GM18499 (cell line): ENCODE data around the gene MDK.

ENCODE experiments used
- ATAC-seq: cut with Tn5 transposase; IDR thresholded peaks from one replicate; pipeline ENCODE4 v1.9.1; 2021; ENCODE audit warnings: moderate number of reproducible peaks; ENCODE audit not compliant: insufficient read depth, unreplicated experiment

Gene MDK

DNA sequence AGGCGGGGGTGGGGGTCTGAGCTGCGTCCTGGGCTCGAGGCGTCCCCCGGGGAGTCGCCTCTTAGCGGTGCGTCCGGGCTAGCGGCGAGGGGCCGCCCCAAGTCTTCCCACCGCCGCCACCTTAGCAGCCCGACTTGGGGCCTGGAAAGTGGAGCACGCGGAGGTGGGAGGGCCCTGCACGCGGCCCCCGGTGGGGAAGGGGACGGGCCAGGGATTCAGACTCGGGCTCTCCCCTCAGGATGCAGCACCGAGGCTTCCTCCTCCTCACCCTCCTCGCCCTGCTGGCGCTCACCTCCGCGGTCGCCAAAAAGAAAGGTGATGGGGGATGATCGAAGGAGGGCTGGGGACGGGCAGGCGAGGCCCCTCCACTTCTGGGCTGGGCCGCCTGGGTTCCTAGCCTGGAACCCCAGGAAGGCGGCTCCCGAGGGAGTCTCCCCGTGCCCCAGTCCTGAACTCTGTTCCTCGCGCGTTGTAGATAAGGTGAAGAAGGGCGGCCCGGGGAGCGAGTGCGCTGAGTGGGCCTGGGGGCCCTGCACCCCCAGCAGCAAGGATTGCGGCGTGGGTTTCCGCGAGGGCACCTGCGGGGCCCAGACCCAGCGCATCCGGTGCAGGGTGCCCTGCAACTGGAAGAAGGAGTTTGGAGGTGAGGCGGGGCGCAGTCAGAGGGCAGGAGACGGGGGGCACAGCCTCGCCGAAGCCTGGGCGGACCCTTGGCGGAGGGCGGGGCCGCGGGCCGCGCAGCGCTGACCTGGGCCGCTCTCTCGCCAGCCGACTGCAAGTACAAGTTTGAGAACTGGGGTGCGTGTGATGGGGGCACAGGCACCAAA, 563 bp downstream of the MDK start:
- ATAC-seq, result no peak

DNA sequence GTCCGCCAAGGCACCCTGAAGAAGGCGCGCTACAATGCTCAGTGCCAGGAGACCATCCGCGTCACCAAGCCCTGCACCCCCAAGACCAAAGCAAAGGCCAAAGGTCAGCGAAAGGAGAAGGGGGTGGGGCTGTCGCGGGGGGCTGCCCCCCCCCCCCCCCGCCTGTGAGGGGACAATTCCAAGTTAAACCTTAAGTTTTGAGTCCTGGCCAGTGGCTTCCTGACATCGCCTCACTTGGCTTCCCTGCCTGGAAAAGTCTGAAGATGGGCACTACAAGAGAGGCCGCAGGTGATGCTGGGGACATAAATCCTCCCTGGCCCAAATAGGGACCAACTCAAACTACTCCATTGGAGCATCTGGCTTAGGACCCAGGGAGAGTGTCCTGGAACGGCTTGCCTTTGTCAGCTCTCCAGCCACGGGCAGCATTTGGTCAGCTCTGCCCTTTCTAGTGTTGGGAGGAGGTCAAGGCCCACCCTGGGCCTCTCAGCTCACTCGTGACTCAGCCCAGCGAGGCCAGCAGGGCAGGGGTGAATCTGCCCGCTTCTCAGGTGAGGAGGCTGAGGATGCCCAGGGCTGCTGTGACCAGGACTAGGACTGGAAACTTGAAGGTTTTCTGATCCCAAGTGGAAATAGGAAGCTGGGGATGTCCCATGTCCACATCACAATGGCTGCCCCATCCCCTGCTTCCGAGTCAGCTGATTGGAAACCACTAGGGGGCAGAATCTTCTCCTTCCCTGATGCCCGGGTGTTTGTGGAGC, 1.4 kb downstream of the MDK start:
- no peak for ATAC-seq

DNA sequence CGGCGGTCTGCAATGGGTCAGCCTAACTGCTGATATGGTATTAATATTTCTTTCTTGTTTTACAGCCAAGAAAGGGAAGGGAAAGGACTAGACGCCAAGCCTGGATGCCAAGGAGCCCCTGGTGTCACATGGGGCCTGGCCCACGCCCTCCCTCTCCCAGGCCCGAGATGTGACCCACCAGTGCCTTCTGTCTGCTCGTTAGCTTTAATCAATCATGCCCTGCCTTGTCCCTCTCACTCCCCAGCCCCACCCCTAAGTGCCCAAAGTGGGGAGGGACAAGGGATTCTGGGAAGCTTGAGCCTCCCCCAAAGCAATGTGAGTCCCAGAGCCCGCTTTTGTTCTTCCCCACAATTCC, 1.9 kb downstream of the MDK start:
- ATAC-seq, result no peak

DNA sequence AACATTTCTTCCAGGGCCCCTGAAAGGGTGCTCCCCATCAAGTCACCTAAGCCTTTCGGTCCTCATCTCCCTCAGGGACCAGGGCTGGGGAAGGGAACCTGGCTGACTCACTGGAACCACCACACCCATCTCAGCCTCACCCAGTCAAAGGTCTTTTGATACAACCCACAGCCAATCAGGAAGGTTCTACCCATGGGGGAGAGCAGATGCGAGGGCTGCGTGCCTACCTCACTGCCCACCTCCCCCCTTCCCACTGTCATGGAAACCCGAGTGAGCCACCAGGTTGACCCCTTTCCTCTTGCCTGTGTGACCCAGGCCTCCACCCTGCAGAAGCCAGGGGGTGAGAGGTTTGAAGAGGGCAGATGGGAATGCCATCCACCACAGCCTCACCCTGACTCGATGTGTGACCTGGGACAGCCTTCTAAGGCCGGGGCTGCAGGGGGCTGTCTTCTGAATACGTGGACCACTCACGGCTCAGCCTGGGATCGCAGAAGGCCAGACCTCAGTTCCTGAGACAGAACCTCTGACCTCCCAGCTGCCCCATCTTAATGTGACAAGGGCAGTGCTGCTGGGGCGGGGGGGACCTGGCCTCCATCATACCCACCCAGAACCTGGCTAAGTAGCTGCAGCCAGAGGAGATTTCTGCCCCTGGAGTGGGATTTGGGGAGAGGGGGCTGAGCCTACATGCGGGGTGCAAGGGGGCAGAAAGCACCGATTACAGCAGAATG, 2.7 kb downstream of the MDK start:
- no peak for ATAC-seq

DNA sequence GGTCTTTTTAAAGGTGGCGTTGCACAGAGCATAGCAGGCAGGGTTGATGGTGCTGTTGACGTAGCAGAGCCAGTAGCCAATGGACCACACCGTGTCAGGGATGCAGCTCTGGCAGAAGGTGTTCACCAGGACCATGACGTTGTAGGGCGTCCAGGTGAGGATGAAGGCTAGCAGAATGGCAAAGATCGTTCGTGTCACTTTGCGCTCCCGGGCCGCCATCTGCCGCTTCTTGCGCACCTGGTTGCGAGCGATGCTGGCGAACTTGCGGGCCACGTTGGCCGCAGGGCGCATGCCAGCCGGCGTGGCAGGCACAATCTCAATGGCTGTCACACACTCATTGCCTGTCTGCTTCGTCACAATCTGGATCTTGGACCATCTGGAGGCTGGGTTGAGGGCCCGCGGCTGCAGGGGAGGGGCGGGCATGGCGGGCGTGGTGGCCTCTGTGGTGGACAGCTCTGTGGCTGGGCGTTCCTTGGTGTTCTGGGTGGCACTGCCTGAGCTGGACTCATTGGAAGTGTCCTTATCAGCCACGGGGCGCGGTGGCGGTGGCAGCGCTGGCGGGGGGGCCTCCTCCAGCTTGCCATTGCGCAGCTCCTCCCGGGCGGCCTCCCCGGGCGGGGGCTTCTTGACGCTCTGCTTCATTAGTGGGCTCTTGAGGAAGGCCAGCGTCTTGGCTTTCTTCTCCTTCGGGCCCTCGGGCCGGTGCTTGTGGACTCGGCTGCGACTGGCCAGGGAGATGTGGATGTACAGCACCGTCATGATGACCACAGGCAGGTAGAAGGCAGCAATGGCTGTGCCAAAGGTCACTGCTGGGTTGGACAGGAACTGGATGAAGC, 3.9 kb downstream of the MDK start:
- no peak for ATAC-seq

DNA sequence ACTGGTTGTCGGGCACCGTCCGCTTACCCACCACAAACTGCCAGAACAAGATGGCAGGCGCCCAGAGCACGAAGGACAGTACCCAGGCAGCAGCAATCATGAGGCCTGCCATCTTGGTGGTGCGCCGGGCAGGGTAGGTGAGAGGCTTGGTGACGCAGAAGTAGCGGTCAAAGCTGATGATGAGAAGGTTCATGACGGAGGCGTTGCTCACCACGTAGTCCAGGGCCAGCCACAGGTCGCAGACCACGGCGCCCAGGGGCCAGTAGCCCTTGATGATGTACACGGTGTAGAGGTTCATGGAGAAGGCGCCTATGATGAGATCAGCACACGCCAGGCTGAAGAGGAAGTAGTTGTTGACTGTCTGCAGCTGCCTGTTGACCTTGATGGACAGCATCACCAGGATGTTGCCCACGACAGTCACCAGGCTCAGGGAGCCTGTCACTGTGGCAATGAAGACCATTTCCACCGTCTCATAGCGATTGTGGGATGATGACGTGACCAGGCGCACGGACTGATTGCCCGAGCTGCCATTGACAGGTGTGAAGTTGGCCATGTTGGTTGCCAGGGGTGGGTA, 4.6 kb downstream of the MDK start:
- no peak for ATAC-seq

DNA sequence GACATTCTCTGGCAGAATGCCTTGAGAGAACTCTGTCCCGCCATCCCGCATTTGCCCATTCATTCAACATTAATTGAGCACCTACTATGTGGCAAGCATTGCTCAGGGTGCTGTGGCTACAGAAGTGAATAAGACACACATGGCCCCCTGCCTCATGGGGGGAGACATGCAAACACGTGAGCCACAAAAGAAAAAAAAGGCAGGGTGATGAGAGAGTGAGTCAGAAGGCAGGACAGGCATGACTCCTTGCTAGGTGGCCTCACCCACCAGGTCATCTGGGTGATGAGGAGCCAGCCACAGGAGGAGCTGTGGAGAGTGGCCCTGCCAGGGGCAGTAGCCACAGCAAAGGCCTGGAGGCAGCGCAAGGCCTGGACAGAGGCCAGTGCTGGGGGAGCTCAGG, 5.2 kb downstream of the MDK start:
- no peak for ATAC-seq

DNA sequence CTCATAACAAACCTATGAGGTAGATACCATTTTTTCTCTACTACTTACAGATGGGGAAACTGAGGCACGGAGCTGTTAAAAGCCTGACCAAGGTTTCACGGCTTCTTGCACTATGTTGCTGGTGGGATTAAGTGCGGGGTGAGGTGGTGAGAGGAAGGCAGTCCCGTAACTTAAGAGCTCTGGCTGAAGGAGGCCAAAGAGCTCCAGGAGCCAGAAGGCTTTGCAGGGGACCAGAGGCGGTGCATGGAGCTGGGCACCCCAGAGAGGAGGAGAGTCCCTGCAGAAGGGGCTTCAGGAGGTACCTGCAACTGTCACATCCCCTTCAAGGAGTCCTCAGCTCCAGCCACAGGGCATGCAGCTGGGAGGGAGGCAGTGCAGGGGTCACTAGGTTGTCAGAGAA, 6.0 kb downstream of the MDK start:
- no peak for ATAC-seq

DNA sequence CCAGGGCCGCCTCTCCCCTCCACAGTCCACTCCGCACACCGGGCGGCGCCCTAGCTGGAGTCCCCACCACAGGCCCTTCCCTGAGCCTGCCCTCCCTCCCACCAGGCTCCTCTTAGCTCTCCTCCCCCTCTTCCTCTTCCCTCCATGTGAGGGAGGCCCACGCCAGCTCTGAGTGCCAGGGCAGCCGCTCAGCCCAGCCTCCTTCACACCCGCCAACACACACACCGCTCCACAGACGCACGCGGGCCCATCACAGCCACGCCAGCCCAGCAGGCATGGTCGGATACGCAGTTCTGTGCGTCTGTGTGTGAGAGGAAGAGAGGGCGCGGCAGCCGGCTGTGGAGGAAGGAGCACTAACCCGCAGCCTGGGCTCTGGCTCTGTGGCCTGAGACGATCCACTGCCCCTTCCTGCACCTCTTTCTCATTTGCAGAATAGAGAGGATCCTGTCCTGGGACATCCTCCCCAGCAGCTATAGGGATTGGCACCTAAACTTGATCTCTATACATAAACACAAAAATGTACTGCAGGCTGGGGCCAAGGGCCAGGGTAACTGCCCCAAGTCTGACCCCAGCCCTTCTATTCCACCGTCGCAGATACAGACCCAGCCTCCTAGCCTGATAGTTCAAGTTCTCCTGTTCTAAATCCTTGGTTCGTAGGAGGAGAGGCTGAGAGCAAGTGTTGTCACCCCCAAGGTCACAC, 6.6 kb downstream of the MDK start:
- no peak for ATAC-seq

DNA sequence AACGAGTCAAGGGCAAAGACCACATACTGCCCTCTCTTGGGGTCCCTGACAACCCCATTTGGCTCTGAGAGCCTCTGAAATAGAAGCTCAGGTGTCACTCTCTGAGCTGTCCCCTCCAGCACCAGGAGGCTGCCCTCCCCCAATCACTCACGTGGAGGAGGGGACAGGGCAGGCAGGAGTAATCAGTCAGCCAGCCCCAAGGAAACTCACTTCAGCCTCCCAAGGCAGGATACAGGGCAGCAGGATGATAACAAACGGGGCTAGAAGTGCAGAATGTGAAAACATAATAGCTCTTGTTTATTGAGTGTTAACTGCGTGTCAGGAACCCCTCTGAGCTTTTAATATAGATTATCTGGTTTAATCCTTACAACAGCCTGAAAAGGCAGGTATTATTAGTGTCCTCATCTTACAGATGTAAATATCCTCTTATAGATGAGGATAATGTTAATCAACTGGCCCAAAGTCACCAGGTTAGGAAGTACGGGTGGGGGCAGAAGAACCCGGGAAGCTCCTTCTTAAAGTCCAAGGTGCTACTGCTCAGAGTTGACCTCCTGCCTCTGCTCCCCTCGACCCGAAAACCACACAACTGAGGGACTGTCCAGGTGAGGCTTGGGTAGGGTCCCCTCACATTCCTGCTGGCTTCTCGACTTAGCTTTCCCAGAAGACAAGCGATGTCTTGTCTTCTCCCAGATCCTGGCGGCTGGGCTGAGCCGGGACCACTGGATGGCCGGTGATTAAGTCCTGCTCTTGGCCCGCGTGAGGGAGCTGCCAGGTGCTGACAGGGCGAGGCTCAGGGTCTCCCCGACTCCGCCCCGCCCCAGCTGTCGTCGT, 7.4 kb downstream of the MDK start:
- no peak for ATAC-seq

DNA sequence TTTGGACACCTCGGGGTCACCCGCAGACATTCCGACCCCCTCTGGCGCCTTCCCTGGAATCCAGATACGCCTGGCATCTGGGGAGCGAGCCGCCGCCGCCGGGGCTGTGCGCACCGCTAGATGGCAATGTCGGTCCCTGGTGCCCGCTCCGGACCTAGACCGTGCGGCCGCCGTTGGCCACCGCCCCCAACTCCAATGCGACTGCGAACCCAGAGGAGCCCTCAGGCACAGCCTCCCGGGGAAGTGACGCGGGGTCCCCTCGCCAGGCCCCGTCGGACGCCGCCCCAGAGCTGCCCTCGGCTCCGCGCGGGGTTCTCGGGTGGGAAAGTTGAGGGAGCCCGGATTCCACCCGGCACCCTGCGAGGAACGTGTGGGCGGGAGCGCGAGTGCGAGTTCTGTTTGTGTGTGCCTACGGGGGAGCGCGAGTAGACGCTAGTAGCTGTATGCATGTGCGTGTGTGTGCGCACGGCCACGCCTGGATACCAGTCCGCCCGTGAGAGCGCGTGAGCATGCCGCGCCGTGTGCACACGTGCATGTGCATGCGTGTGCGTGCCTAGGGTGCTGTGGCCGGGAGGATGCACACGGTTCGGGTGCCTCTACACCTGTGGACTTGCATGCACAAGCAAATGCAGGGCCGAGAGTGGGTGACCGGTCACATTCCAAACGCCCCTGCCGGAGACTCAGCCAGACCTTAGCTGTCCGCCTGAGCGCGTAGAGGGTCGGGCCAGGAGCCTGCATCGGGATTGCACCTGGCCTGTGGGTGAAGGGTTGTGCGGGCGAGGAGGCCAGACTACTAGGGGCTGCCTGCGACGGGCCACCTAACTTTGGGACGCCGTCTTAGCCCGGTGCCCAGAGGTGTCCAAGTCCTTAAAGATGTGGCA, 8.2 kb downstream of the MDK start:
- no peak for ATAC-seq

DNA sequence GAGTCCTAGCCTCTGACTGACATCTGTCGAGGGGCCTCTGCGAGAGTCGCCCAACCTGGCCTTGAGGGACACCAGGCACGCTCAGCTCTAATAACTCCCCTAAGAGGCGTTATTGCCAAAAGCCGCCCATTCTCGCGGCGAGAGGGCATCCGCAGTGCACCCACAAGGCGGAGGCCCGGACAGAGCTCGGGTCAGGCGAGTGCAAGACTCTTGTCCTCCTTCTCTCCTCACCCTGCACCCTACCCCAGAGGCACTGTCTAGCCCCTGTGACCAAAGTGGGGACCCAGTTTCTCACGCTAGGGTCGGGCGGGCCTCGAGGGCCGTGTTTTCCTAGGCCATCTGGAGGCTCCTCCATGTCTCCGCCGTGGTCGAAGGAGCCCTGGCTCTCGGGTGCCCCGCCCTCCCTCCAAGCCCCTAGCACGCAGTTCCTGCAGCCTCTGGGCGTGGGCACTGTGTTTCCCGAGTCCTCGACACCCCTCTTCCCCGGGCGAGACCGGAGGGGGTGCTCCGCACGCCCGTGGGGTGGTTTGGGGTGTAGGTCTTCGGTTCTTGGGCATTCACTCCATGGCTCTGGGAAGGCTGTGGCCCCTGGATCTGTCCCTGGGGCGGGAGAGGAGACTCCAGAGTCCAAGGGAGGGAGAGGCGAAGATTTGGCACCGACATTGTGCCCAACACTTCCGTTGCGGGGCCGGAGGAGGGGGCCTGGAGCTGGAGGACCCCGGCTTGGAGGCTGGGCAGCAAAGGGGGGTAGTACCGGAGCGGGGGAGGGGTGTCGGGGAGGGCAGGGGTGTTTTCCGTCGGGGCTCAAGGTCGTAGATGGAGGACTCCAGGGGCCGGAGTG, 9.1 kb downstream of the MDK start:
- no peak for ATAC-seq

DNA sequence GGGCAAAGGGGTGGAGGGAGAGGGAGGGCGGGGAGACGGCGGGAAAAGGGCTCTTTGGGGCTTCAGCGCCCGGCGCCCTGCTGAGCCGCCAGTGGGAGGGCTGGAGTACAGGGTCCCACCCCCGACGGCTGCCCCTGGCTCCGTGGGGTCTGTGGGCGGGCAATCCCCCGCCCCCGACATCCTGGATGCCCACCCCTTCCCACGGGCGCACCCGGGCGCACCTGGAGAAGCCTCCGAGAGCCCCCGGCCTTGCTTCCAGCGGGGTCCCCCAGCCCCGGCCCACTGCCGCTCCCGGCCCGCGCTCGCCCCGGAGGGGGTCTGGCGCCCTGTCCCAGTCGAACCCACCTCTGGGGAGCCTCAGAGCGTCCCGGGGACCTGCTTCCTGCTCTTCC, 9.7 kb downstream of the MDK start:
- ATAC-seq, result no peak

DNA sequence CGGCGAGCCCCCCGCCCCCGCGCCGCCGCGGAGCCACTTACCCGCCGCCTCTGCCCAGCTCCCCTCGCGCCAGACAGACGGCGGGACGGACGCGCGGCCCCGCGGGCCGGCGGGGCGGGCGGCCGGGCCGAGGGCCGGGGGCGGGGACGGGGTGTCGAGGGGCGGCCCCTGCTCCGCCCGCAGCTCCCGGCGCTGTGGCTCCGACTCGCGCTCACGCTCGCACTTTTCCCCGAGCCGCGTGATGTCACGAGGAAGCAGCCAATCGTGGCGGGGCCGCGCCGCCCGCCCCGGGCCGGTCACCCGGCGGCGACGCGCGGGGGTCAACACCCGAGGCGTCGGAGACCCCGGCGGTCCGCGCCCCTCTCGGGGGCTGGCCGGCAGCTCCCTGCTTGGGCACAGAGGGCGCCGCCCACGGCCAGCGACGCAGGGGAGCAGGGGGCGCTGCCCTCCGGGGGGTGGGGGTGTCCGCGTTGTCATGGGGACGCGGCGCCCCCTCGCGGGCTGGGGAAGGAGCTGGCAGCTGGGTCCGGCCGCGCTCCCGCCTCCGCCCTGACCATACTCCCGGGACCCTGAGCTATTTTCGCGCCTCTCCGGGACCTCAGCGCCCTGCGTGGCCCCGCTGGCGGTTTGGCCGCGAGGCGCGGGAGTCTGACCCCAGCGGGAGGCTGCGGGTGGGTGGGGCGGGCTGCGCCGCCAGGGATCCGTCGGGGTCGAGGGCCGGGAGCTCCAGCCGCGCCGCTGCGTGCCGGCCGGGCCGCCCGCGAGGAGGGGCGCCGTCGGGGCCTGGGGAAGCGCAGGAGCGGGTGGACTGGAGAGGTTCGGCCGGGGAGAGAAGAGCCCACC, 10.3 kb downstream of the MDK start, which contains the start of gene CHRM4:
CHRM4 (minus strand) TSS at position 199 of the 843 bp plus-strand sequence. CDS start 5,219 bp downstream, outside the sequence.
- no peak for ATAC-seq

DNA sequence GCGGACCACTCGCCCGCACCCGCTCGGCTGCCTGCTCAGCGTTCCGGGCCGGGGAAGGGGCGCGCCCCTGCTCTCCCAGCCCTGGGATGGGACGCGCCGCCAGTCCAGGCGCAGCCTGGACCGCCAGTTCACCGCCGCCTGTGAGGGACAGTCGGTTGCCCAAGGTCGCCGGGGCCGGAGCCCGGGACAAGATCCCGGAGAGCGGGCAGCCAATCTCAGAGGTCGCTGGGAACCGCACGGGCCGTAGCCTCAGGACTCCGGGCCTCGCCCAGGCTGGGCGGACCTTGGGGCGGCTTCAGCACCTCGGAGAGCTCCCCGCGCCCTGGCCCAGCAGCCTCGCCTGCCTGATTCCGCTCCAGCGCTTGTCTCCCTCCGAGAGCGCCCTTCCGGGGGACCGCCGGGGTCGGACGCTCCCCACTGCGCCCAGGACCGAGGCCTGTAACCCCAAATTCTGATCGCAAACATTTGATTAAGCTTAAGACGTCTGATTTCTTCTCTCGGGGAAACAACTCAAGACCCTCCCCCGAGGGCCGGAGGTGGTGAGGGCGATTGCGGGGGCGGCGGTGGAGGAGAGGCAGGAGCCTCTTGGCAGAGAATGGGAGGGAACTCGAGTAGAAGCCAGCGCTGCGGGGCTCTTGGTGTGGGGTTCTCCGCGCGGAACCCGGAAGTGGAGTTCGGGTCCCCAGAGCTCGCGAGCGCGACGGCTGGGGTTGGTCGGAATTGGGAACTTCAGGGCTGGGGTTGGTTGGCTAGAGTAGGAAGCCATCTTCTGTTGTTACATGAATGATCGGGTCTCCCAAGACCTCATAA, 11.2 kb downstream of the MDK start:
- ATAC-seq, result no peak
